GF-D8 (cell line): Measurements from ENCODE around the gene BRD4.
"Not testable (repeated sequence)": the region's sequence is repeated elsewhere in the genome, so short reads cannot be mapped to it uniquely, and the experiment has no call there.

Source experiments
- DNase-seq: peaks from one replicate; lab custom pipeline; 2025; lab: John Stamatoyannopoulos, UW

BRD4 gene

GRCh38 chr19:15360015-15360414 lies 27.7 kb upstream of the BRD4 start:
- not testable (repeated sequence) for DNase-seq

GRCh38 chr19:15358918-15359317 lies 26.6 kb upstream of the BRD4 start:
- no peak for DNase-seq

DNA sequence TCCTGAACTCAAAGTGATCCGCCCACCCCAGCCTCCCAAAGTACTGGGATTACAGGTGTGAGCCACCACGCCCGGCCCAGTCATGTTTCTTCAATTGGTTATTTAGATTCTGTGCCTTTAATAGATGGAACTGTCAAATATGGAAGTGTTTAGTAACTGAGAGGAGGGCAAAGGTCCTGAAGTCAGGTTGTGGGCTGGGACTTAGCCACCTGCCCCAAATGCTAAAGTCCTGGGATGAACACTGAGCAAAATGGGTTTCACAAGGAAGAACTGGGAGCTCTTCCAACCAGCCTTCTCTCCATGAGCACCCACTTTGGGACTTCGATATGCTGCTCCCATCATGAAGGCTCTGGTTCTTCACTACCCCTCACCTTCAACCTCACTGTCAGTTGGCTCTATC lies 25.6 kb upstream of the BRD4 start:
- DNase-seq = no peak

DNA sequence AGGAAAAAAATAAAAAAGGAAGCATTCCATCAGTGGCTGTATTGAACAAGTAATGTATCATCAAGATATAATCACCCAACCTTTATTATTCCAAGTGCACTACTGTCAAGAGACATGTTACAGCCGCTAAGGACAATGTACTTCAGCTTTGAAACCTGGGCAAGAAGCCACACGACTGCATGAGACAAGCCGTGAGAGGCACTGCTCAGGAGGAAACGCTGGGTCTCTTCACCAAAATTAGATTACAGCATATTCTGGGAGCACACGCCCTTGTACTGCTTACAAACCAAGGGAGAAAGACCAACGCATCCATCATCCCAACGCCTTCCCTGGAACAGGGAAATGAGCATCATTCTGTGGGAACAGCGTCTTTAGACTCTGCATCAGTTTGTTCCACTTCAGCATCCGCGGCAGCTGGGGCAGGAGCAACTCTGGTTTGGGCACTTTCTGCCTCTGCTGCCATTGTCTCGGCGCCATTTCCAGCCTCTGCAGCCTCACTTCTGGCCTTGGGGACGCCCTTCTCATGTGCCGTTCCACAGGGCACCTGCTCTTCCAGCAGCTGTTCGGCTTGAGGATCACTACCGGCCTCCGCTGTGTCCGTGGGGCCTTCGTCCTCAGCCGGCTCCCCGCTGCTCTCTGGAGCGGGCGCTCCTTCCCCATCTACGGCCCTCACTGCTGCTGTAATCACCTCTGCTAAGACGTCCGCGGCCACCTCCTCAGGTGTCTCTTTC lies 22.4 kb upstream of the BRD4 start:
- DNase-seq = no peak

DNA sequence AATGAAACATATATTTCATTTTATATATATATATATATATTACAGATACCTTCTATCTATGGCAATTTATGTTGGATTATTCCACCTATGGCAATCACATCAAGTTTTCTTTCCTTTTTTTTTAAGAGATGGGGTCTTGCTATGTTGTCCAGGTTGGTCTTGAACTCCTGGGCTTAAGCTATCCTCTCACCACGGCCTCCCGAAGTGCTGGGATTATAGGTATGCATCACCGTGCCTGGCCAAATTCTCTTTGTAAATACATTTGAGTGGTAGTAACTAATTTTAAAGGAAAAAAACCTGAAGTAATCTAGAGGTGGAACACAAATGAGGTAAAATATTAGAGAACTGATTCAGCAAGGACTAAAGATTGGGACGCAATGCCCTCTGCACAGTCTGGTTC lies 21.6 kb upstream of the BRD4 start:
- no peak for DNase-seq

DNA sequence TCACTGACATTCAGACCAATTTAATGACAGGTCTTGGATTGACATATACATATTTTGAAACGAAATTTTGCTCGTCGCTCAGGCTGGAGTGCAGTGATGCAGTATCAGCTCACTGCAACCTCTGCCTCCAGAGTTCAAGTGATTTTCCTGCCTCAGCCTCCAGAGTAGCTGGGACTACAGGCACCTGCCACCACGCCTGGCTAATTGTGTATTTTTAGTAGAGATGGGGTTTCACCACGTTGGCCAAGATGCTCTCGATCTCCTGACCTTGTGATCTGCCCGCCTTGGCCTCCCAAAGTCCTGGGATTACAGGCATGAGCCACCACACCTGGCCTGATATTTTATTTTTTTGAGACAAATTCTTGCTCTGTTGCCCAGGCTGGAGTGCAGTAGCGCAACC lies 20.2 kb upstream of the BRD4 start:
- not testable (repeated sequence) for DNase-seq

DNA sequence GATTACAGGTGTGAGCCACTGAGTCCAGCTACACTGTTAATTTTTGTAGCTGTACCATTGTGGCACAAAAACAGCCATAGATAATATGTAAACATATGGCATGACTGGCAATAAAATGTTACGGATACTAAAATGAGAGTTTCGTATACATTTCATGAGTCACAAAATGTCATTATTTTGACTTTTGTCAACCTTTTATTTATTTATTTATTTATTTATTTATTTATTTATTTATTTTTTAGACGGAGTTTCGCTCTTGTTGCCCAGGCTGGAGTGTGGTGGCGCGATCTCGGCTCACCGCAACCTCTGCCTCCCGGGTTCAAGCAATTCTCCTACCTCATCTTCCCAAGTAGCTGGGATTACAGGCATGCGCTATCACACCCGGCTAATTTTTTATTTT lies 9.0 kb upstream of the BRD4 start:
- not testable (repeated sequence) for DNase-seq

DNA sequence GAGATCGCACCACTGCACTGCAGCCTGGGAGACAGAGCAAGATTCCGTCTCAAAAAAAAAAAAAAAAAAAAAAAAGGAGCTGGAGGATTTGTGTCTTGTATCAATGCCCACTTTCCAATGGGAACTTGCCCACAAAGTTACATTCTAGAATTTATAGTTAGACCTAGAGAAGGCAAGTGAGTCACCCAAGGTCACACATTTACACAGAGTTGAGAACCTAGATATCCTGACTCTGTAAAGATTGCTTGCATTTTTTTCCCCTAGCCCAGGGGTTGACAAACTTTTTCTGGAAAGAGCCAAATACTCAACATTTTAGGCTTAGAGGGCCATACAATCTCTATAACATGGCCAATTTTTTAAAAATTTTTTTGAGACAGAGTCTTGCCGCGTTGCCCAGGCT lies 7.7 kb upstream of the BRD4 start:
- no peak for DNase-seq

DNA sequence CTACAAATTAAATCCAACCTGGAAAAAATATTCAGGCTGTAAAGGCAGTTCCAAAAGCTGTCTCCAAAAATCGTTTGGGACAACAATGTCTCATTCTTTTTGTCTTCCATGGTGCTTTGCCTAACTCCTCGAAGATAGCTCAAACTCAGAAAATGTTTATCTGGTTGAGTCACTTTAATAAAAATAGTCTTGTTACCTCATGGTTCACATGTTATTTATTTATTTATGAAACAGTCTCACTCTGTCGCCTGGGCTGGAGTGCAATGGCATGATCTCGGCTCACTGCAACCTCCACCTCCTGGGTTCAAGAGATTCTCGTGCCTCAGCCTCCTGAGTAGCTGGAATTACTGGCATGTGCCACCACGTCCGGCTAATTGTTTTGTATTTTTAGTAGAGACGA lies 4.9 kb upstream of the BRD4 start:
- DNase-seq = no peak

GRCh38 chr19:15335992-15336391 lies 3.7 kb upstream of the BRD4 start:
- not testable (repeated sequence) for DNase-seq

DNA sequence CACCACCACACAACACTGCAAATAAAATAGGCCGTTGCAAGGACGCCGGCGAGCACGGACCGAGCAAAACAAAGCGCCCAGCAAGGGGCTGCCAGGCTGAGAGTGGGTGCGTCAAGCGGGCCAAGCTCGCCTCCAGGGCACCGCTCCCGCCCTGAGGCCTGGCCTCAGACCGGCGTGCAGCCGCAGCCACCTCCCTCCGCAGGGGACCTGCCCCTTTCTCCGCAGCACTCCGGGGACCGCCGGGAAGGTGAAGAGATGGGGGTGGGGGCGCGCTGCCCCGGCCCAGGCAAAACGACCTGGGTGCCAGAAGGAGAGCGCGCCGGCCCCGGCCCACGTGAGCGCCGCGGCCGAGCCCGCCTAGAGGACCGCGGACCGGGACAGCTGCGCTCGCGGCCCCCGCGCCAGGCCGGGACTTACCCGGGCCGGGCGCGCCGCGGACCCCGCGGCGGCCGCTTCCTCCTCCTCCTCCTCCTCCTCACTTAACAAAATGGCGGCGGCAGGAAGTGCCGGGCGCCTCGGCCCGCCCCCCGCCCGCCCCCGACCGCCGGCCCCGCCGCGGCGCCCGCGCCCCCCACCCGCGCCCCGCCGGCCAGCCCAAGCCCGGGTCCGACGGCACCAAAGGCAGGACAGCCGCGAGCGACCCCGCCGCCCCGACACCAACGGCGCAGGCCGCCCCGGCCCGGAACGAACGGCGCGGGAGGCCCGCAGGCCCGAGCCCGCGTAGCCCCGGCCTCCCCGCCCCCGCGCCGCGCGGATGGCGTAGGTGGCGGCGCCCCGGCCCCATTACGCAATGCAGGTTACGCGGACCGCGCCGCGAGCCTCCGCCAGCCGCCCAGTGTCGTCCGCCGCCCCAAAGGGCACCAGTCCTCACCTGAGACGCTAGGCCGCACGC lies 674 bp downstream of the BRD4 start:
- peak; percentile 11 for DNase-seq

- DNase-seq = no peak
Measured at GRCh38 chr19:15330801-15331418, 1.4 kb downstream of the BRD4 start.

- no peak for DNase-seq
Measured at GRCh38 chr19:15328312-15328711, 4.0 kb downstream of the BRD4 start.

GRCh38 chr19:15324791-15325519 lies 7.4 kb downstream of the BRD4 start:
- DNase-seq = no peak

DNA sequence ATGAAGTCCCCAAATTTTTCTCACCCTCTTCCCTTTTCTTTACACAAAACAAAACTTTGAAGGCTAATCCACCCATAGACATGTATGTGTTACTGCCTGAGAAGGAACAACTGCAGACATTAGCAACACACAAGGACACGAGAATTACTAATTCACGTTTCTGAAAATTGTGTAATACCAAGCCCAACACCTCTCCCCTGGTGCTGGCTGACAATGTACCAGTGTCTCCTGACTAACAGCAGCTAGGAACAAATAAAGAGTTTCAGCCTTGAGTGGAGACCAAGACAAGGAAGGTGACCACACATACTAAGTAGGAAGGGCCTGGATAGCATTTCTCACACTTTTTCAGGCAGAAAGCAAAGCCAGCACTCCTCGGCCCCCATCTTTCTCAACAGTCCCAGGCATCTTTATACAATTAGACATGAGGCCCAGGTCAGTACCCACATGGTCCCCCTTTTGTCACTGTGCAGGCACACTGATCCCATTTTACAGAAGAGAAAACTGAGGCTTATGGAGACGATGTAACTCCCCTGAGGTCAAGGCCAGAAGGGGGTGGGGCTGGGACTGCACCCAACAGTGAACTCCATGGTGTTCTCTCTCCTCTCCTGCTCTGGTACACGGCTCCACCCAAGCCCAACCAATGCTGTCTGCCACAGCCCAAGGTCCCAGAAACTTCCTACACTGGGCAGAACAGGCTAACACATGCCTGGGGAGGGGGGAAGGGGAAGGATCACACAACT lies 8.7 kb downstream of the BRD4 start:
- no peak for DNase-seq

GRCh38 chr19:15321739-15322138 lies 10.6 kb downstream of the BRD4 start:
- no peak for DNase-seq

- no peak for DNase-seq
Measured at GRCh38 chr19:15320116-15320515, 12.2 kb downstream of the BRD4 start.

DNA sequence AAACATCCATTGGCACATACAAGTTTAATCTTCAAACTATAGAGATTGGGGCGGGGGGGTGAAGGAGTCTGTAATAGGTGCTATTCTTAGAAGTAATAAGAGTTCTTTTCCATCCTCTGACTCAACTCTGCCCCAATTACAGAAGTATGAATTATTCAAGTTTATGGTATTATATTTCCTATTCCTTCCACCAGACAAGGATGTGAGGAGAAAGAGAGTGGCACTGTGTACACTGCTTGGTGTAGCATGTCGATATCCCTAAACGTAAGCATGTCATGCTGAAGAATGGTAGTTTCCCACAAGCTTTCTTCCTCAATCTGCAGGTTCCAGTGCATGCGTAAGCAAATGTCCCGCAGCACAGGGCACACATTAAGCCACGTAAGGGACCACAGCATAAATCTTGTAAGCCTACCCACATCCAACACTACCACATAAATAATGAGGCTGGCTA lies 14.1 kb downstream of the BRD4 start:
- no peak for DNase-seq

DNA sequence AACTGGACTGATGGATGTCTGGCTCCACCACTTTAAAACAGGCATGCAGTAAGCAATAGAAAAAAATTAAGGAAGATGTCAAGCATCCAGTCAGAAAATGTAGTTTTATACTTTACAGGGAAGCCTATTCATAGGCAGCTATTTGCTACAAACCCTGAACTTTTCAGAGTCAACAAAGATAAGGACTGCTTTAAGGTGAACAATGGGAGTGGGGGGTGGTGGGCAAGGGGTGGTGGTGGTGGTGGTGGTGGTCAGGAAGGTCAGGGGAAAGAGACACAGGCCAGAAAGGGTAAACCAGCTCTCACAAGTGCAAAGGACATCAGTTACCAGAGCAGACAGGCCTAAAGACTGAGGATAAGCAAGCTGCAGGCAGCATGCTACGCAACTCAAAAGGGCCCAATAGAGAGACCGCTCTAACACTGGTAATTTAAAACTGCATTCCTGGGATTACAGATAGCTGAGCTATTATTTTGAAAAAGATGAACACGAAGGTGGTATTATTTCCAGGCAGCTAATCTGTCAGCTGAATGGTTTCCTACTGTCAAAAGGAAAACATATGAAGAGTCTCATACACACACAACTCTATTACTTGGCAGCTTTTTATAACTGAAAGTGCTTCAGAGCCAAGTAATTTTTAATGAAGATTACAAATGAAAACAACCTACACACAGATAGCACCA lies 14.8 kb downstream of the BRD4 start:
- no peak for DNase-seq

- DNase-seq = no peak
Measured at GRCh38 chr19:15316498-15316897, 15.8 kb downstream of the BRD4 start.

GRCh38 chr19:15315101-15315500 lies 17.2 kb downstream of the BRD4 start:
- DNase-seq = no peak
